CD4-positive, alpha-beta T cell treated with Interleukin-17A for 4 hours (primary cell): ENCODE measurements around the gene TBCD.

Experiments used
- DNase-seq: peaks from one replicate; pipeline ENCODE4 v3.0.0-alpha.2; 2020; ENCODE audit warnings: mixed read lengths

TBCD gene

DNA sequence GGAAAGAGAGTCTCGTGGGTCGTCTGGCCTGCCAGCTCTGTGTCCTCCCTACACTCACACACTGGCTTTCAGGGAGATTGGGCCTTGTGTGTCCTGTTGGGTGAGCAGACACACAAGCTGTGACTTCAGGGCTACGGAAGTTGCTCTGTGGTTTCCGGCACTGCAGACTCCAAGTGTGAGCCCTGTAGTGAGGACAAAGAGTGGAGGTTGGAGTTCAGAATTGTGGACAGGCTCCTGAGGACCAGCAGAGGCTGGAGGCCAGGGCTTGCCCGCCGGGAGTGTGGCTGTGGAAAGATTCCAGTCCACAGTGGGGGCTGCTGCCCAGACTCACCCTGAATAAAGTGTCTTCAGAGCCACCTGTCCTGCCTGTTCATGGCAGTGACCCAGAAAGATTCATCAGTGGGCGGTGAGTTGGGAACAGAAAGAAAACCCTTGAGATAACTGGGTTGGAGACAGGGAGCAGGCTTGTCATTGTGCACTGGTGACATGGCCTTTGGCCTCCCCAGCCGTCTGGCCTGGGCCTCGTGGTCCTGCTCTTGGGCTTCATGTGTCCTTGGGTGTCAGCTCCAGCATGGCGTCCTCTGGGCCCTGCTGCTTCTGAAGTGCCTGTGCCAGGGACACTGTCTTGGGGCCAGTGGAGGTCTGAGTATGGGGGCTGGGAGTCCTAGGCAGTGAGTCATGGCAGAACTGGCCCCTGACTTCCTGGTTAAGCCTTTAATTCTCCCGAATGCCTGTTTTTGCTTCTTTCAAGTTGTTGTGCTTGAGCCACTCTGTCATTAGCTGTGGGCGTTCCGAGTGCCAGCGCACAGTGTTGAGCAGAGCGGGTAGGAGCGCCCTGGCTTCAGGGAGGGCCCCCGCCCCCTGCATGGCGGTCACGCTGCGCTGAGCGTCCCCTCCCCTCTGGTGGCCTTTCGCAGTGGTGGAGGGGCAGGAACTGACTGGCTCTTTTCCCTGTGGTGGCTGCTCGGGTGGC, 107.9 kb downstream of the TBCD start:
- peak; percentile 77 for DNase-seq

DNA sequence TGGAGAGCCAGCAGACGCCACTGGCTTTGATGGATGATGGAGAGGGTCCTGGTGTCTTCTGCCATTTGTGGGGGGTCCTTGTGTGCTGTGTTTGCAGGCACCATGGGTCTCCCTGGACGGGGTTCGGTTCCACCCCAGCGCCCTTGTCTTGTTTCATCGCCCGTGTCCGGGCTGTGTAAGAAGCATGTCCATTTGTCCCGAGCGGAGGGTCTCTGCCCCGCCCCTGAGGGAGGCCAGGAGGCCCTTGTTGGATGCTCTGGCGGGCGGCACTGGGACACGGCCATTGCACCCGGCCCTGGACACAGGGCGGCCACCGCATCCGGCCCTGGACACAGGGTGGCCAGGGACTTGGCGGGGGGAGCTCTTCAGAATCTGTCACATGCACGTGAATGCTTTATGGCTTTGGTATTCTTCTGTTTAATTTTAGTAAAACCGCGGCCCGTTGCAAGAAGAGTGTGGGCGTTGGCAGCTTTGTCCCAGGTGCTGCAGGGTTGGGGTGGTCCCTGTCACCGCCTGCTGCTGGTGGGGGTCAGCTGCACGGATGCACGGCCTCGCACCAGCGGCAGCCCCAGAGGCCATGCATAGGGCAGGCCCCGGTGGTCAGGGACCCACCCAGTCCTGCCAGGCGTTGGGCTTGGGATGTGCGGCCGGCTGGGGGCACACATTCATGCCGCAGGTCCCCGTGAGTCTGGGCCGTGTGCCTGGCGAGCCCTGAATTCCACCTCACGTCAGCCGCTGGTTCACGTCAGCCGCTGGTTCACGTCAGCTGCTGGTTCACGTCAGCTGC, 108.9 kb downstream of the TBCD start:
- no peak for DNase-seq

GRCh38 chr17:82861393-82861775, 109.5 kb downstream of the TBCD start:
- DNase-seq = no peak

- DNase-seq = no peak
Observed at GRCh38 chr17:82862191-82862590, 110.3 kb downstream of the TBCD start.

DNA sequence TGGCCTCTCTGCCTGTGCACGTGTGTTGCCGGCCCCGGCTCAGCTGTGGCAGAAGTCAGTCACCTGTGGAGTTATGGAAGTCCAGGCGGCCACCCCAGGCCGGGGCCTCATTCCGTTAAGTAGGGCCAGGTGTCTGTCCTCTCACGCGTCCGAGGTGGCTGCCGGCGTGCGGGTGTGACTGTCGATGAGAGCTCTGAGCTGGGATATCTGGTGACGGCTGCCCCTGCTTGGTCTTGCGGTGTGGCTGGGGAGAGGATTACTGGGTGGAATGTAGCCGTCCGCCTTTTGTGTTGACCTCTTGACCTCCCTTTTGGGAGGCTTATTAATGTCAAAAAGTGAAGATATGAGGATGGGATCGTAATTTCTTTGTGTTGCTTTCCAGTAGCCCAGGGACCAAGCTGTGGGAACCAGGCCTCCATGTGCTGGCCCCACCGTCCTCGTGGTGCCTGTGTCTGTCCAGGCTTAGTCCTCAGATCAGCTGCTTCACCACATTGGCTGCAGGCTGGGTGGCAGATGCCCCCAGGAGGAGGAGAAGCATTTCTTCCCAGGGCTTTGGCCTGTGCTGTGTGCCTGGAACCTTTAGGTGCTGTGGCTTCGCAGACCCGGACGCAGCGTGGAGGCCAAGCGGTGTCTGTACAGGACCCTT, 111.0 kb downstream of the TBCD start:
- no peak for DNase-seq

DNA sequence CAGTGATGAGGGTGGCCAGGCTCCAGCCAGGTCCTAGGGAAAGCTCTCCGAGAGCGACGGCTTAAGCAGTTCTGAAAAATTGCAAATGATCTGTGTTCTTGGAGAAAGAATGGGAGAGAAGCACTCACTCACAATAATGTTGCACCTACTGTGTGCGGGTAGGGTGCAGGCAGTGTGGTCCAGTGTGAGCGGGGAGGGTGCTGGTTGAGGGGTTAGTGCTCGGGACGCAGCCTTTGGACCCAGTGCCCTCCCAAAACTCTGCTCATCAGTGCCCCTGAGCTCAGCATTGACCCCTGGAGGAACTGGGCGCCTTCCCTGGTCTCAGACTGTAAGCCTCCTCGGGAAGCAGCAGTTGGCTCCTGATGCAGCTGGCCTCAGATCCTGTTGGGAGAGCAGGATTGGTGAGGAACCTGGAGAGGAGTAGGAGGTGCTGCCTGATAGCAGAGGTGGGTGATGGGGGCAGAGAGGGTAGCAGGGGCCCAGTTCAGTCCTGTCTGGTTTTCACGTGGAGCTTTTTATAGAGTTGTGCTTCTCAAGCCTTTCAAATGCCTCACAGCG, 111.6 kb downstream of the TBCD start:
- DNase-seq = no peak

GRCh38 chr17:82863941-82864712, 112.3 kb downstream of the TBCD start:
- peak; percentile 88 for DNase-seq

- DNase-seq = peak; percentile 43
Observed at GRCh38 chr17:82864713-82865248, 112.9 kb downstream of the TBCD start.

DNA sequence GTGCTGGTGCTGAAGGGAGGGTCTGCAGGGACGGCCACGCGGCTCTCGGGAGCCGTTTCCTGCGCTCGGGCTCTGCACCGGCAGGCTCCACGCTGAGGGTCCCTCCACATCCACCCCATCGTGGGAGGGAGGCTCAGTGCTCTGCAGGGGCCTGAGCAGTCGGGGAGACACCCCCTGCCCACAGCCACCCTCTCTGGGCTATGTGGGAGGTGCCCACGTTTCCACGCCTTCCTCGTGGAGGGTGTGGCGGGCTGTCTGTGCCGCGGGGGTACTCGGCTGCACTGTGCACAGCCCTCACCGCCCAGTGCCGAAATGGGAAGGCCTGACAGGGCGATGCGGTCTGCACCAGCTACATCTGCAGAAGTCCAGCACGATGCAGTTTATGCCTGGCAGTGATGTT, 113.4 kb downstream of the TBCD start:
- no peak for DNase-seq

GRCh38 chr17:82865774-82866395, 114.0 kb downstream of the TBCD start:
- no peak for DNase-seq

DNA sequence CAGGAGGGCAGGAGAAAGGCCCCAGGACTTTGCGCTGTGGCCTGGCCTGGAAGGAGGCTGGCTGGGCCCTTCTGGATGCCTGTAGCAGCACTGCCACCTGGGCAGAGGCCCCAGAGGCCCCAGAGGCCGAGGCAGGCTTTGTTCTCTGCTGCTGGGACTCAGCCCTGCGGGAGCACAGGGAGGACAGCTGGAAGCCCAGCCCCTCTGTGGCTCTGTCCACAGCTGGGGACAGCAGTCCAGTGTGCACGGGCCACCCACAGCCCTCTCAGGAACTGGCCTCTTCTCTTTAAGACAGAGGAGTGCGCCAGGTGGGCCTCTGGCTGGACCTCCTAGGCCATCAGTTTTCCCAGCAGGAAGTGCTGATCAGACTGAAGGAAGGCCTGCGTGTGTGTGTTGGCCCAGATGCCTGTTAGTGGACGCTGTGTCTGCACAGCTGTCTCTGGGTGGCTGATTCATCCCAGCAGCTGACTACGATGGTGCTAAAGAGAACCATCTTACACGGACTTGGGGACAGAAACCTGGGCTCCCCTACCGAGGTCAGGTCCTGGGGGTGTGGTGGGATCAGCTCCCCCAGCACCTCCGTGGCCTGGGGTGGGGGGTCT, 114.8 kb downstream of the TBCD start:
- DNase-seq = no peak

GRCh38 chr17:82867763-82868325, 116.0 kb downstream of the TBCD start:
- DNase-seq = no peak

DNA sequence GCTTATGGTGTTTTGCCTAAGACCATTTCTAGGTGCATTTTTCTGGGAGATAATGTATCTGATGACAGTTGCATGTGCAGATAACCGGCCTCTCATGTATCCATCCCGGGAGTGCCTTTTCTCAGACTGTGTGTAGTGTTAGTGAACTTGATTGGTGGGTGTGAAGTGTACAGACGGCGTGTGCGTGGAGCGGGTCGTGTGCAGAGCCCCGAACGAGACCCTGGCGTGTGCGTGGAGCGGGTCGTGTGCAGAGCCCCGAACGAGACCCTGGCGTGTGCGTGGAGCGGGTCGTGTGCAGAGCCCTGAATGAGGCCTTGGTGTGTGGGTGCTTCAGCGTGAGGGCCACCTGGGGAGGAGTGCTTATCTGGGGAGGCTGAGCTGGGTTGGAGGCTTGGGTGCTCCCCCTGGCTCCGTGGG, 116.9 kb downstream of the TBCD start:
- DNase-seq = no peak

- no peak for DNase-seq
Observed at GRCh38 chr17:82869536-82869935, 117.7 kb downstream of the TBCD start.

GRCh38 chr17:82870091-82870491, 118.2 kb downstream of the TBCD start:
- DNase-seq = no peak

GRCh38 chr17:82870541-82870940, 118.7 kb downstream of the TBCD start:
- DNase-seq = no peak

DNA sequence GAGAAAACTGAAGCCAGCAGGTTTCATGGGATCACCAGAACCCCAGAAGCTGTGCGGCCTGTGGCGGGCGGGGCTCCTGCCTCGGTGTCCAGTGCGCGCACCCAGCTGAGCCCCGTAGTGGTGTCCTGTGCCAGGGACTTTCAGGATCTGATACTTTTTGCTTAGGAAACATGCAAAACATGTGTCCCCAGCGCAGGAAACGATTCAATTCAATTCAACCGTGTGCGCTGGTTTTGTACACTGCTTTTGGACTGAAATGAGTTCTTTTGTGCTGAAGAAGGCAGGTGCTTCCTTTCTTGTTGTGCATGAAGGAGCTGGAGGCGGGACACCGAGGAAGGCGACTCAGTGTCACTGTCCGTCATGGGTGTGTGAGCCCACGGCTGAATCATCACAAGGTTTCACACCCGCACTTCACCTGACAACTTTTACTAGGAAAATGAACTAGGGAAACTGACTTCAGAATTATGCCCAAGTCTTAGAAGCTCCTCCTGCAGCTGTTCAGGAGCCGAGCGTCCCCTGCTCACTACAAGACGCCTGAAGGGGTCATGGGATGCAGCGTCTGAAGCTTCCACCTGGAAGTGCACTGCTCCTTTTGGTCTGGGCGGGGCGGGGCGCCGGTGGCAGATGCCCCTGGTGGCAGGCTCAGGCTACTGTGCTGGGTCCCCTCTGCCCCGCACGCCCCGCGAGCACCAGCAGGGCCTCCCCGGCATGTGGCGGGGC, 119.4 kb downstream of the TBCD start:
- no peak for DNase-seq

GRCh38 chr17:82871776-82872561, 120.1 kb downstream of the TBCD start:
- no peak for DNase-seq
